Peyer's patch (tissue), 4 donors: ENCODE results near the gene CDK18.

Experiments used
- POLR2A ChIP-seq, 2 donors: fragments of 450-650 bp; IDR thresholded peaks; one replicate each; pipeline ENCODE4 v1.5.1; 2017; ENCODE audit warnings: antibody characterized with exemption in 2 of 2, mild to moderate bottlenecking in 2 of 2, moderate library complexity in 2 of 2
- TF ChIP-seq, protein P1 (sequence below), 6 experiments: fragments of 450-650 bp in 4 of 6; fragments of 200-600 bp in 2 of 6; sonication (generic) in 1 of 6; IDR thresholded peaks; one replicate each; pipeline ENCODE4 v1.5.1; 2017 to 2019; ENCODE audit warnings: antibody characterized with exemption in 6 of 6, mild to moderate bottlenecking in 3 of 6, moderate library complexity in 1 of 6

- TF ChIP-seq, protein P1, sequence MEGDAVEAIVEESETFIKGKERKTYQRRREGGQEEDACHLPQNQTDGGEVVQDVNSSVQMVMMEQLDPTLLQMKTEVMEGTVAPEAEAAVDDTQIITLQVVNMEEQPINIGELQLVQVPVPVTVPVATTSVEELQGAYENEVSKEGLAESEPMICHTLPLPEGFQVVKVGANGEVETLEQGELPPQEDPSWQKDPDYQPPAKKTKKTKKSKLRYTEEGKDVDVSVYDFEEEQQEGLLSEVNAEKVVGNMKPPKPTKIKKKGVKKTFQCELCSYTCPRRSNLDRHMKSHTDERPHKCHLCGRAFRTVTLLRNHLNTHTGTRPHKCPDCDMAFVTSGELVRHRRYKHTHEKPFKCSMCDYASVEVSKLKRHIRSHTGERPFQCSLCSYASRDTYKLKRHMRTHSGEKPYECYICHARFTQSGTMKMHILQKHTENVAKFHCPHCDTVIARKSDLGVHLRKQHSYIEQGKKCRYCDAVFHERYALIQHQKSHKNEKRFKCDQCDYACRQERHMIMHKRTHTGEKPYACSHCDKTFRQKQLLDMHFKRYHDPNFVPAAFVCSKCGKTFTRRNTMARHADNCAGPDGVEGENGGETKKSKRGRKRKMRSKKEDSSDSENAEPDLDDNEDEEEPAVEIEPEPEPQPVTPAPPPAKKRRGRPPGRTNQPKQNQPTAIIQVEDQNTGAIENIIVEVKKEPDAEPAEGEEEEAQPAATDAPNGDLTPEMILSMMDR (IDR thresholded peaks at IDR 0.05), result no peak
- no peak for TF ChIP-seq POLR2A (IDR thresholded peaks at IDR 0.05)
Measured at GRCh38 chr1:205545991-205546390, 41.5 kb downstream of the CDK18 start.
